Posterior cingulate gyrus (tissue), 11 donors: Measurements from ENCODE around the gene SPRR1A.
A peak's percentile ranks its signal among the peaks of the same experiment; 100 is the strongest.

ENCODE experiments used
- DNase-seq, 10 donors: peaks; one replicate each; pipeline versions ENCODE4 v3.0.0 to v3.0.0-alpha.2; 2020 to 2021; ENCODE audit warnings: mixed read lengths in 3 of 10
- intact Hi-C: fragments of 100-400 bp; cut with DNase I; formaldehyde crosslinking; loops from one replicate; pipeline ENCODE4 v1.15.1; 2023

SPRR1A gene

GRCh38 chr1:153023109-153023508 lies 39.2 kb downstream of the SPRR1A start:
- intact Hi-C loops = no loop called here
- no peak for DNase-seq

GRCh38 chr1:153024413-153024812 lies 40.5 kb downstream of the SPRR1A start:
- intact Hi-C loops = no loop called here
- no peak for DNase-seq

- no peak for DNase-seq
- intact Hi-C loops = no loop called here
Observed at GRCh38 chr1:153025797-153026196, 41.9 kb downstream of the SPRR1A start.

- no peak for DNase-seq
- intact Hi-C loops = no loop called here
Observed at GRCh38 chr1:153028766-153029165, 44.9 kb downstream of the SPRR1A start.

- intact Hi-C loops = no loop called here
- DNase-seq = no peak
Observed at GRCh38 chr1:153030895-153031294, 47.0 kb downstream of the SPRR1A start, which contains the start of gene SPRR1B. SPRR1B (plus strand) TSS chr1:153031203; CDS start chr1:153032346, 1,143 bp downstream.

- no peak for DNase-seq
- intact Hi-C loops = no loop called here
Observed at GRCh38 chr1:153032073-153032472, 48.2 kb downstream of the SPRR1A start.

GRCh38 chr1:153032677-153033308 lies 48.9 kb downstream of the SPRR1A start:
- DNase-seq = peak in 5 of 10 donors; percentile 8 to 73 (median 39)
- intact Hi-C loops = no loop called here

GRCh38 chr1:153035211-153035610 lies 51.3 kb downstream of the SPRR1A start:
- intact Hi-C loops = no loop called here
- no peak for DNase-seq
